Activated CD4-positive, alpha-beta memory T cell treated with anti-CD3 and anti-CD28 coated beads, Interleukin-2, amount 10 ng/mL, durations not matched to agents 7 days and 5 days (primary cell): ENCODE results near the gene ARHGAP10. TPM values are rescaled to one million over a fixed set of nuclear protein-coding genes. Genes with fewer than 3 reads are reported as not detected.

ENCODE experiments used
- CTCF ChIA-PET: fragments of 350-600 bp; sonication (Branson Sonifier 250); formaldehyde crosslinking; loops from one replicate; lab custom pipeline; 2021; ENCODE audit warnings: antibody characterized with exemption, inconsistent platforms; lab: Charles Lee
- POLR2A ChIA-PET: fragments of 350-600 bp; sonication (Branson Sonifier 250); formaldehyde crosslinking; loops from one replicate; lab custom pipeline; 2021; ENCODE audit warnings: antibody characterized with exemption; lab: Charles Lee
- DNase-seq: peaks from one replicate; pipeline ENCODE4 v3.0.0-alpha.2; 2020
- H3K27ac Mint-ChIP-seq: one replicate; pipeline ENCODE4 v1.8.0; 2021; ENCODE audit warnings: mild to moderate bottlenecking, mixed read lengths
- H3K27me3 Mint-ChIP-seq: one replicate; pipeline ENCODE4 v1.8.0; 2021; ENCODE audit warnings: mixed read lengths
- H3K36me3 Mint-ChIP-seq: one replicate; pipeline ENCODE4 v1.8.0; 2021; ENCODE audit warnings: low read depth, mixed read lengths
- H3K4me1 Mint-ChIP-seq: one replicate; pipeline ENCODE4 v1.8.0; 2021; ENCODE audit warnings: mixed read lengths
- H3K4me3 Mint-ChIP-seq: one replicate; pipeline ENCODE4 v1.8.0; 2021; ENCODE audit warnings: mild to moderate bottlenecking, mixed read lengths
- H3K9me3 Mint-ChIP-seq: one replicate; pipeline ENCODE4 v1.8.0; 2021; ENCODE audit warnings: mixed read lengths
- total RNA-seq, 2 experiments: library from RNA; stranded (reverse); gene quantifications; one replicate each; pipeline ENCODE4 v1.2.3, GENCODE V29; 2021

The ARHGAP10 gene
- total RNA-seq, 2 experiments from 2014 or later: 19.7 to 22.2 TPM

DNA sequence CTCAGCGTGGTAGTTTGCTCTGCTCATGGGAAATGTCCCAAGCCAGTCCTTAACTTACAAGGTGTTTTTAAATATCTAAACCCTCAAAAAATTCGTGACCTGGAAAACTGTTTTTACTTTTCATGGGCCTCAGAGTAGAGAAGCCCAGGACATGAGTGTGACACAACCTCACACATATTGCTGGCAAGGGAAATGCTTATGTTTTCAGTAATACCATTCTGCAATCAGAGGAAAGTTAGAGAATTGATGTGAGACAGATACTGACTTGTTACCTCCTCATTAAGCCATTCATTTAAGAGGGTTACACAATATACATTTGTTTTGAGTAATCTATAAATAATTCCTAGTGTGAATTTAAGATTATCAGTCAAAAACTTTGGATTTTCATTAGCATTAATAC lies 209.5 kb downstream of the ARHGAP10 start:
- H3K27ac Mint-ChIP-seq: no peak overlapping the region
- ChIA-PET POLR2A (no interaction called here), CTCF (no interaction called here)
- H3K36me3 Mint-ChIP-seq: peaks cover 39% of the 10 kb centered on the region
- no peak overlapping the region for H3K4me3 Mint-ChIP-seq
- H3K27me3 Mint-ChIP-seq: no peaks in the 10 kb centered on the region
- H3K9me3 Mint-ChIP-seq: no peaks in the 10 kb centered on the region
- H3K4me1 Mint-ChIP-seq: peaks cover 33% of the 10 kb centered on the region
- no peak for DNase-seq

- CTCF ChIA-PET: interaction anchor here (1.1 to 1.2 kb wide), 2 partner anchors 76 to 114 kb away, joined by 3 to 4 read pairs; no protein-coding TSS in a partner anchor
- Mint-ChIP-seq H3K4me1 (peaks cover 33% of the 10 kb centered on the region), H3K36me3 (peaks cover 51% of the 10 kb centered on the region), H3K27me3 (no peaks in the 10 kb centered on the region), H3K27ac (peak overlapping the region; percentile 52), H3K4me3 (peak overlapping the region; percentile 3), H3K9me3 (no peaks in the 10 kb centered on the region)
- no peak for DNase-seq
- POLR2A ChIA-PET: interaction anchor here (1.2 to 2.0 kb wide), 7 partner anchors 10 to 500 kb away, joined by 3 to 7 read pairs (median 4); partner anchors contain the start of genes ARHGAP10 and PRMT9
Observed at GRCh38 chr4:147942729-147943128, 210.8 kb downstream of the ARHGAP10 start.

DNA sequence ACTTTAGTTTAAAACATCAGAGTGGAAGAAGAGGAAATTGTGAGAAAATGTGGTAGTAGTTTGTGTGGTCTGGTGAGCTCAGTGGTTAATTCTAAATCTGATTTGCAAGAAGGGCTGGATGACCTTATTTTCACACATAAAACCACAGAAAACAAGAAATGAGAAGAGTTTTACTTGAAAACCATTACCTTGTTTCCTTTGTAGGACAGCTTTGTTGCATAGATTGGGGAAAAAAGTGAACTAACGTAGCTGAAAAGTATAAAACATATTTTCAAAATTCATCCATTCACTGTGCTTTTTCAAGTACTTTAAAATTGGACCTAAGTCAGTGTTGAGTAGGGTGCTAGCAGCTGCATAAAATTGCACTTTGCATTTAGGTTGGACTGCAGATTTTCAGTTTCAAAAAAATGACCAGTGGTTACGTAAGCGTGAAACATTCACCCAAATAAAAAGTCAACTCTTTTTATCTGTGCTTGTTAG lies 211.3 kb downstream of the ARHGAP10 start:
- H3K9me3 Mint-ChIP-seq: no peaks in the 10 kb centered on the region
- ChIA-PET CTCF (interaction anchor here (1.1 to 1.2 kb wide), 2 partner anchors 76 to 114 kb away, joined by 3 to 4 read pairs; no protein-coding TSS in a partner anchor), POLR2A (interaction anchor here (1.2 to 2.0 kb wide), 8 partner anchors 10 to 500 kb away, joined by 3 to 7 read pairs (median 4); partner anchors contain the start of genes ARHGAP10, PRMT9 and TMEM184C)
- H3K27me3 Mint-ChIP-seq: no peaks in the 10 kb centered on the region
- no peak for DNase-seq
- peak overlapping the region; percentile 52 for H3K27ac Mint-ChIP-seq
- H3K36me3 Mint-ChIP-seq: peaks cover 56% of the 10 kb centered on the region
- H3K4me3 Mint-ChIP-seq: peak overlapping the region; percentile 3
- peaks cover 33% of the 10 kb centered on the region for H3K4me1 Mint-ChIP-seq

DNA sequence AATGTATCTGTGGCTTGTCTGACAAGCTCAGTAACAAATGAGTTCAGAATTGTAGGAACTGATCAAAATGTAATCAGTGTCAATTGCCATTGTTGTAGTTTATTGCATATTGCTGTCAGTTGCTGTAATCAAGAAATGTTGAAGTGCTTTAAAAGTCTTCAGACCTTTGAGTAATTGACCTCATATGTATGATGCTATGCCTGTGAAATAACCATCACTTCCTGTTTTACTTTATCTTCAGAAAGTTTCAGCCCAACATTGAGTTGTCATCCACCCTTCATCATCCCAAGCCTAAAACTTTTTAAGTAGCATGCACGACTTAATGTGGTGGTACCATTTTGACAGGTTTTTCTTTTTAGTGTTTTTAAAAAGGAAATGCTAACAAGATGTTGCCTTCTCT lies 212.4 kb downstream of the ARHGAP10 start:
- Mint-ChIP-seq H3K27ac (peak overlapping the region; percentile 52), H3K36me3 (peaks cover 62% of the 10 kb centered on the region), H3K27me3 (no peaks in the 10 kb centered on the region), H3K4me1 (peaks cover 33% of the 10 kb centered on the region), H3K4me3 (peak overlapping the region; percentile 15), H3K9me3 (no peaks in the 10 kb centered on the region)
- POLR2A ChIA-PET: interaction anchor here (1.1 to 2.0 kb wide), 5 partner anchors 108 to 327 kb away, joined by 3 to 7 read pairs (median 6); partner anchors contain the start of genes ARHGAP10 and TMEM184C
- no peak for DNase-seq
- CTCF ChIA-PET: no interaction called here

GRCh38 chr4:147944670-147945260 lies 212.9 kb downstream of the ARHGAP10 start:
- no peaks in the 10 kb centered on the region for H3K27me3 Mint-ChIP-seq
- no peak overlapping the region for H3K4me3 Mint-ChIP-seq
- ChIA-PET CTCF (no interaction called here), POLR2A (interaction anchor here (1.1 to 2.0 kb wide), 4 partner anchors 108 to 213 kb away, joined by 3 to 7 read pairs (median 6); partner anchors contain the start of gene ARHGAP10)
- peaks cover 63% of the 10 kb centered on the region for H3K36me3 Mint-ChIP-seq
- DNase-seq: no peak
- peaks cover 33% of the 10 kb centered on the region for H3K4me1 Mint-ChIP-seq
- no peaks in the 10 kb centered on the region for H3K9me3 Mint-ChIP-seq
- H3K27ac Mint-ChIP-seq: peak overlapping the region; percentile 52

DNA sequence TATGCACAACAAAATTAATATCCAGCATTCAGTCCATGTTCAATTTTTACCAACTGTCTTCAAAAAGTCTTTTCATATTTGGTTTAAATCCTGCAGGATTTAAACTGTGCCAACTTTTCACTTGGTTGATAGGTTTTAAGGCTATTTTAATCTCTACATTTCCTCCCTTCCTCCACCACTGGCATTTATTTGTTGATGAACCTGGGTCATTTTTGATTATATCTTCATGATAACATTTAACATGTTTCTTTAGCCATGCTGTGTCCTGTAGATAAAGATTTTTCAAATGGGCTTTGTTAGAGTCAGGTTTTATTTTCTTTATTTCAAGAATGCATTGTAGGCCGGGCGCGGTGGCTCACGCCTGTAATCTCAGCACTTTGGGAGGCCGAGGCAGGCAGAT lies 216.4 kb downstream of the ARHGAP10 start:
- H3K4me1 Mint-ChIP-seq: peaks cover 21% of the 10 kb centered on the region
- POLR2A ChIA-PET: no interaction called here
- DNase-seq: no peak
- no peak overlapping the region for H3K27ac Mint-ChIP-seq
- CTCF ChIA-PET: no interaction called here
- no peak overlapping the region for H3K4me3 Mint-ChIP-seq
- H3K36me3 Mint-ChIP-seq: peaks cover 58% of the 10 kb centered on the region
- H3K9me3 Mint-ChIP-seq: no peaks in the 10 kb centered on the region
- no peaks in the 10 kb centered on the region for H3K27me3 Mint-ChIP-seq

GRCh38 chr4:147950261-147950660 lies 218.4 kb downstream of the ARHGAP10 start:
- Mint-ChIP-seq H3K27ac (no peak overlapping the region), H3K4me1 (peaks cover 2% of the 10 kb centered on the region), H3K4me3 (no peak overlapping the region), H3K27me3 (no peaks in the 10 kb centered on the region), H3K9me3 (no peaks in the 10 kb centered on the region), H3K36me3 (peaks cover 58% of the 10 kb centered on the region)
- ChIA-PET CTCF (no interaction called here), POLR2A (no interaction called here)
- no peak for DNase-seq

- Mint-ChIP-seq H3K27ac (no peak overlapping the region), H3K9me3 (no peaks in the 10 kb centered on the region), H3K4me1 (no peaks in the 10 kb centered on the region), H3K27me3 (no peaks in the 10 kb centered on the region), H3K36me3 (peaks cover 61% of the 10 kb centered on the region), H3K4me3 (no peak overlapping the region)
- DNase-seq: no peak
- ChIA-PET POLR2A (no interaction called here), CTCF (no interaction called here)
Observed at GRCh38 chr4:147950841-147951240, 219.0 kb downstream of the ARHGAP10 start.

DNA sequence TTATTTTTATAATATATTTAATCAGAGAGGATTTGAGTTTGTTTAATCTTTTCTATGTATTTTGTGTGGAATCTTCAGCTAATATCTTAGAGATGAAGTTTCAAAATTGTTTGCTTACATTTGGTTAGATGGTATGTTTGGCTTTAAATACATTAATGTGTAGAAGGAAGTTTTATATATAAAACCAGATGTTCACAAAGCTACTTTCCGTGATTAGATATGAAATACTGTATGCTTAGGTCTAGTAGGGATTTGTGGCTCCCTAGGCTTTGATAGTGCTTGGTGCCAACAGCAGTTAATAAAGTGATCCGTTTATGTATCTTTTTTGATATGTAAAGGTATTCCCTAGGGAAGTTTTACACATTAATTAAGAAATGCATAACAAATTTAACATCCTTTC lies 223.0 kb downstream of the ARHGAP10 start:
- no peak overlapping the region for H3K4me3 Mint-ChIP-seq
- no peak overlapping the region for H3K27ac Mint-ChIP-seq
- H3K4me1 Mint-ChIP-seq: no peaks in the 10 kb centered on the region
- ChIA-PET POLR2A (no interaction called here), CTCF (no interaction called here)
- peaks cover 40% of the 10 kb centered on the region for H3K36me3 Mint-ChIP-seq
- no peaks in the 10 kb centered on the region for H3K9me3 Mint-ChIP-seq
- no peak for DNase-seq
- H3K27me3 Mint-ChIP-seq: no peaks in the 10 kb centered on the region

DNA sequence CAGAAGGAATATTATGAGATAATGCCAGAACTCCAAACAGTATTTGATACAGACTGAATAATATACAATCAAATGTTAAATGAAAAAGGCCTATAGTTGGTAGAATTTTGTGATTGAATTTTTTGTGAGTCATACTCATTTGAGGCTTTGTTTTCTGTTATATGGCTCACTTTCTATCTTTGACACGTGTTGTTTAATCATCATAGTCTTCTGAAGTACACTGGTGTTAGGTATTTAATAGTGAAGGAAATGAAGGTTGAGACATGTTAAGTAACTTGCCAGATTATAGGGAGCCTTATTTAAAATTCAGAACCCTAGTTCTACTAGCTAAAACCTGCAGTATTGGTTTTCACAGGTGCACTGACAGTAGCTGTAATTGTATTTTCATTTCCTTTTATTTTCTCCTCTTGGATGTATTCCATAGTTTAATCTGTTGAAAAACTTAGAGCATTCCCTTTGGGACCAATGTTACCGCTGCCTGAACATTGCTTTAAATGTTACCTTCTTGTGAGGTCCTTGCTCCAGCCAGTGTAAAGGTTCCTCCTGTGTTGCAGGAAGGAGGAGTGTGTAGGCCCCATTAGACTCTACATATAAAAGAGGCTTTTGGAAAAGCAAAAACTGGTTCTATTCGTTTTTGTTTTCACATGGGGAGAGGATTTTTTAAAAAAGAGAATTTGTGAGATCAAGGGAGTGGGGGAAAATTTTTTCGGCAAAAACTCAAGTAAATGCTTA lies 224.1 kb downstream of the ARHGAP10 start:
- Mint-ChIP-seq H3K36me3 (peaks cover 37% of the 10 kb centered on the region), H3K27me3 (no peaks in the 10 kb centered on the region), H3K4me1 (no peaks in the 10 kb centered on the region), H3K27ac (no peak overlapping the region), H3K9me3 (no peaks in the 10 kb centered on the region), H3K4me3 (no peak overlapping the region)
- ChIA-PET POLR2A (no interaction called here), CTCF (no interaction called here)
- no peak for DNase-seq

GRCh38 chr4:147957446-147957845 lies 225.6 kb downstream of the ARHGAP10 start:
- Mint-ChIP-seq H3K9me3 (no peaks in the 10 kb centered on the region), H3K4me1 (no peaks in the 10 kb centered on the region), H3K27ac (no peak overlapping the region), H3K27me3 (no peaks in the 10 kb centered on the region), H3K4me3 (no peak overlapping the region), H3K36me3 (peaks cover 32% of the 10 kb centered on the region)
- ChIA-PET POLR2A (no interaction called here), CTCF (interaction anchor here (0.7 kb wide), 1 partner anchor 215 kb away, joined by 3 read pairs; no protein-coding TSS in a partner anchor)
- DNase-seq: no peak

GRCh38 chr4:147958057-147958456 lies 226.2 kb downstream of the ARHGAP10 start:
- no peaks in the 10 kb centered on the region for H3K27me3 Mint-ChIP-seq
- H3K4me3 Mint-ChIP-seq: no peak overlapping the region
- no peaks in the 10 kb centered on the region for H3K9me3 Mint-ChIP-seq
- no peak for DNase-seq
- H3K4me1 Mint-ChIP-seq: no peaks in the 10 kb centered on the region
- CTCF ChIA-PET: interaction anchor here (0.6 to 0.7 kb wide), 2 partner anchors 25 to 216 kb away, joined by 3 read pairs; no protein-coding TSS in a partner anchor
- no peak overlapping the region for H3K27ac Mint-ChIP-seq
- peaks cover 32% of the 10 kb centered on the region for H3K36me3 Mint-ChIP-seq
- POLR2A ChIA-PET: no interaction called here

GRCh38 chr4:147958489-147959065 lies 226.7 kb downstream of the ARHGAP10 start:
- Mint-ChIP-seq H3K27me3 (no peaks in the 10 kb centered on the region), H3K4me1 (no peaks in the 10 kb centered on the region), H3K36me3 (peaks cover 29% of the 10 kb centered on the region), H3K9me3 (no peaks in the 10 kb centered on the region), H3K27ac (no peak overlapping the region), H3K4me3 (no peak overlapping the region)
- DNase-seq: no peak
- POLR2A ChIA-PET: no interaction called here
- CTCF ChIA-PET: interaction anchor here (0.6 kb wide), 1 partner anchor 24 kb away, joined by 3 read pairs; no protein-coding TSS in a partner anchor
